Measurements from ENCODE around the gene TEAD1. TPM values are rescaled to one million over a fixed set of nuclear protein-coding genes. Genes with fewer than 3 reads are reported as not detected.

The TEAD1 gene
- total and polyA plus RNA-seq, 4 donors: 9.1 to 38.4 (median 10.7) TPM

GRCh38 chr11:12689029-12689755 is 15.0 kb downstream of the TEAD1 start:
- Histone ChIP-seq H3K27ac (ENCODE audit: low read depth in 1 of 2, low read length in 2 of 2) (no peak overlapping the region), H3K9ac (ENCODE audit: low read depth in 1 of 2, low read length in 2 of 2) (no peak overlapping the region), H3K36me3 (ENCODE audit: control insufficient read depth in 4 of 4, insufficient read depth in 3 of 4, low read depth in 1 of 4, low read length in 3 of 4) (no peaks in the 10 kb centered on the region), H3K27me3 (ENCODE audit: control insufficient read depth in 4 of 4, insufficient read depth in 4 of 4, low read length in 3 of 4) (no peaks in the 10 kb centered on the region), H3K9me3 (ENCODE audit: control insufficient read depth in 4 of 4, low read length in 3 of 4) (no peaks in the 10 kb centered on the region), H3K4me1 (ENCODE audit: control insufficient read depth in 4 of 4, insufficient read depth in 4 of 4, low read length in 3 of 4) (peaks cover 7 to 30% (median 14%) of the 10 kb centered on the region in 4 donors), H3K4me3 (ENCODE audit: low read depth in 1 of 3, low read length in 3 of 3) (no peak overlapping the region)
- no peak for TF ChIP-seq FOXA2 (IDR thresholded peaks at IDR 0.05)
- no peak for TF ChIP-seq FOXA1 (IDR thresholded peaks at IDR 0.05)
- TF ChIP-seq NR2F2 (IDR thresholded peaks at IDR 0.05): no peak
- no peak for DNase-seq (ENCODE audit: low spot score)
- WGBS: 87% methylated on average over 3 of the region's 3 CpGs

GRCh38 chr11:12690663-12691062 is 16.4 kb downstream of the TEAD1 start:
- Histone ChIP-seq H3K9ac (ENCODE audit: low read depth in 1 of 2, low read length in 2 of 2) (no peak overlapping the region), H3K36me3 (ENCODE audit: control insufficient read depth in 4 of 4, insufficient read depth in 3 of 4, low read depth in 1 of 4, low read length in 3 of 4) (no peaks in the 10 kb centered on the region), H3K4me3 (ENCODE audit: low read depth in 1 of 3, low read length in 3 of 3) (no peak overlapping the region), H3K4me1 (ENCODE audit: control insufficient read depth in 4 of 4, insufficient read depth in 4 of 4, low read length in 3 of 4) (peaks cover 8 to 44% (median 18%) of the 10 kb centered on the region in 4 donors), H3K27me3 (ENCODE audit: control insufficient read depth in 4 of 4, insufficient read depth in 4 of 4, low read length in 3 of 4) (no peaks in the 10 kb centered on the region), H3K27ac (ENCODE audit: low read depth in 1 of 2, low read length in 2 of 2) (peak overlapping the region in 1 of 2 donors; percentile 100), H3K9me3 (ENCODE audit: control insufficient read depth in 4 of 4, low read length in 3 of 4) (no peaks in the 10 kb centered on the region)
- DNase-seq (ENCODE audit: low spot score): no peak
- WGBS: 95% methylated on average over 8 of the region's 8 CpGs
- no peak for TF ChIP-seq MAX (IDR thresholded peaks at IDR 0.05)
- TF ChIP-seq FOXA2 (IDR thresholded peaks at IDR 0.05): no peak
- no peak for TF ChIP-seq RAD21 (IDR thresholded peaks at IDR 0.05)
- TF ChIP-seq REST (IDR thresholded peaks at IDR 0.05): no peak
- TF ChIP-seq HNF4G (IDR thresholded peaks at IDR 0.05): no peak

GRCh38 chr11:12691473-12691872 is 17.3 kb downstream of the TEAD1 start:
- no peaks in the 10 kb centered on the region for H3K9me3 ChIP-seq (ENCODE audit: control insufficient read depth in 4 of 4, low read length in 3 of 4)
- H3K4me1 ChIP-seq (ENCODE audit: control insufficient read depth in 4 of 4, insufficient read depth in 4 of 4, low read length in 3 of 4): peaks cover 14 to 52% (median 25%) of the 10 kb centered on the region in 4 donors
- WGBS: 43% methylated on average over 4 of the region's 4 CpGs

More at GRCh38 chr11:12691473-12691872, 17.3 kb downstream of the TEAD1 start:
- no peaks in the 10 kb centered on the region for H3K27me3 ChIP-seq (ENCODE audit: control insufficient read depth in 4 of 4, insufficient read depth in 4 of 4, low read length in 3 of 4)
- no peak overlapping the region for H3K9ac ChIP-seq (ENCODE audit: low read depth in 1 of 2, low read length in 2 of 2)
- H3K4me3 ChIP-seq (ENCODE audit: low read depth in 1 of 3, low read length in 3 of 3): no peak overlapping the region
- peak overlapping the region; percentile 97 to 100 for H3K27ac ChIP-seq (ENCODE audit: low read depth in 1 of 2, low read length in 2 of 2)
- TF ChIP-seq TAF1 (conservative IDR thresholded peaks at IDR 0.05) (no peak), MAX (IDR thresholded peaks at IDR 0.05) (no peak), JUND (IDR thresholded peaks at IDR 0.05) (no peak), HNF4G (IDR thresholded peaks at IDR 0.05) (no peak), RAD21 (IDR thresholded peaks at IDR 0.05) (no peak), EGR1 (IDR thresholded peaks at IDR 0.05; ENCODE audit: low read depth in 2 of 2) (no peak), REST (IDR thresholded peaks at IDR 0.05) (no peak), YY1 (IDR thresholded peaks at IDR 0.05) (peak; percentile 25)
- no peak for DNase-seq (ENCODE audit: low spot score)
- H3K36me3 ChIP-seq (ENCODE audit: control insufficient read depth in 4 of 4, insufficient read depth in 3 of 4, low read depth in 1 of 4, low read length in 3 of 4): no peaks in the 10 kb centered on the region

Measured in liver (tissue), 9 donors.